ENCODE data around the gene RAB3A.
A peak's percentile ranks its signal among the peaks of the same experiment; 100 is the strongest.

DNA sequence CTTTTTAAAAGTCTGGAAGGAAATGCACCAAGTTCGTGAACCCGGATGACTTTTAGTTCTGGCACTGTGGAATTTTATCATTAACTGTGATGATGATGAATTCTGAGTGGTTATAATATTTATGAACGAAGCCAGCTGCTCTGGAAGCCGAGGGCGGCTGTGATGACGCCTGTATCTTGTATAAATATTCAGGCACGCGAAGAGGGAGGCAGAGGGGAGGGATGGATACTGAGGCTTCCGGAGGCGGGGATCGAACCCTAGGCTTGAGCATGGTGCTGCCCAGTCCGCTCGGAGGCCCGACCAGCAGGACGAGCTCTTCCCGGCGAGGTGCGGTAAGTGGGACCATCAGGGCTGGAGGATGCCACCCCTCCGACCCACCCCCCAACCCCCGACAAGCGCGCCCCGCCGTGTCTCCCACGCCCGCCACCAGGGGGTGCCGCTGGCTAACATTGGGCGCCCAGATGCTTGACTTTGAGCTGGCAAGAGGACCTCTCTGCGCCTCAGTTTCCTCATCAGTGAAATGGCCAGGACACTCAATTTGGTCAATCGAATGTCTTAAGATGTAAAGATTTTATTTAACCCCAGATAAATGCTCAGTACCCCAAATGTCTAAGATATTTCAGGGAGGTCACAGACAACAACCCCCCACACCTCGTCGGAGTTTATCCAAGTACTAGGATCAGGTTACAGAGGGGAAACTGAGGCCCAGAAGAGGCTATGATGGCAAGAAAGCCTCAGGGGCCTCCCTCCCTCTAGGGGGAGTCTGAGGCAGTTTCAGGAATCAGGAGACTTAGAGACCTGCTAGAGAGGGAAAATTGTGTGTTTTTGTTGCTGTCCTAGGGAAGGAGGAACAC is 4.5 kb upstream of the RAB3A start:
- TF ChIP-seq, protein P1, sequence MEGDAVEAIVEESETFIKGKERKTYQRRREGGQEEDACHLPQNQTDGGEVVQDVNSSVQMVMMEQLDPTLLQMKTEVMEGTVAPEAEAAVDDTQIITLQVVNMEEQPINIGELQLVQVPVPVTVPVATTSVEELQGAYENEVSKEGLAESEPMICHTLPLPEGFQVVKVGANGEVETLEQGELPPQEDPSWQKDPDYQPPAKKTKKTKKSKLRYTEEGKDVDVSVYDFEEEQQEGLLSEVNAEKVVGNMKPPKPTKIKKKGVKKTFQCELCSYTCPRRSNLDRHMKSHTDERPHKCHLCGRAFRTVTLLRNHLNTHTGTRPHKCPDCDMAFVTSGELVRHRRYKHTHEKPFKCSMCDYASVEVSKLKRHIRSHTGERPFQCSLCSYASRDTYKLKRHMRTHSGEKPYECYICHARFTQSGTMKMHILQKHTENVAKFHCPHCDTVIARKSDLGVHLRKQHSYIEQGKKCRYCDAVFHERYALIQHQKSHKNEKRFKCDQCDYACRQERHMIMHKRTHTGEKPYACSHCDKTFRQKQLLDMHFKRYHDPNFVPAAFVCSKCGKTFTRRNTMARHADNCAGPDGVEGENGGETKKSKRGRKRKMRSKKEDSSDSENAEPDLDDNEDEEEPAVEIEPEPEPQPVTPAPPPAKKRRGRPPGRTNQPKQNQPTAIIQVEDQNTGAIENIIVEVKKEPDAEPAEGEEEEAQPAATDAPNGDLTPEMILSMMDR (IDR thresholded peaks at IDR 0.05), result peak in 3 of 4 experiments; percentile 35 to 87 (median 45)
- TF ChIP-seq POLR2AphosphoS5 (IDR thresholded peaks at IDR 0.05), result peak; percentile 50
